HepG2 (cell line): ENCODE data around the gene TP63. TPM values are rescaled to one million over a fixed set of nuclear protein-coding genes. Genes with fewer than 3 reads are reported as not detected.

Experiments used
- ATAC-seq: fragments of 200-7000 bp; cut with Tn5 transposase; 3 replicates; pipeline ENCODE4 v1.9.1; 2020; ENCODE audit warnings: mild to moderate bottlenecking, moderate library complexity
- BruUV-seq: library from RNA; stranded (reverse); fragments of 400-500 nt; replicated peaks from 2 replicates; lab custom pipeline; 2021; lab: Mats Ljungman, UMichigan
- CTCF ChIA-PET: fragments of 300-600 bp; formaldehyde crosslinking; extraction: SDS; loops from one replicate; lab custom pipeline; 2021; ENCODE audit warnings: low total read pairs, inconsistent platforms, low intra/inter-chr PET ratio; lab: Yijun Ruan, JAX
- POLR2A ChIA-PET: fragments of 350-600 bp; sonication (Branson Sonifier 250); formaldehyde crosslinking; loops from one replicate; lab custom pipeline; 2020; ENCODE audit warnings: antibody characterized with exemption, inconsistent platforms; lab: Yijun Ruan, JAX
- DNase-seq: peaks from one replicate; pipeline ENCODE4 v3.0.0-alpha.2; 2015; ENCODE audit warnings: low spot score
- FAIRE-seq: peaks from 3 replicates; lab custom pipeline; 2011; peaks lifted over from hg19 to GRCh38; lab: Jason Lieb, UNC
- H2AFZ ChIP-seq: one replicate; pipeline ENCODE4 v1.6.1; 2011; ENCODE audit warnings: low read length, inconsistent platforms
- H3K27ac ChIP-seq: fragments of 300-600 bp; 3 replicates; pipeline ENCODE4 v1.8.0; 2011; ENCODE audit warnings: mixed run types, mild to moderate bottlenecking, mixed read lengths, low read length, inconsistent platforms; ENCODE audit not compliant: insufficient read depth; ENCODE audit errors: extremely low read length
- H3K27me3 ChIP-seq, 2 experiments: fragments of 200-600 bp in 1 of 2; 2 replicates in 1 of 2; 3 replicates in 1 of 2; pipeline versions ENCODE4 v1.6.0 to v1.8.0; 2011; ENCODE audit warnings: low read length in 2 of 2, mild to moderate bottlenecking in 2 of 2, moderate library complexity in 2 of 2, inconsistent platforms in 1 of 2; ENCODE audit not compliant: insufficient read depth in 2 of 2, control insufficient read depth in 1 of 2
- H3K36me3 ChIP-seq, 2 experiments: fragments of 200-600 bp in 1 of 2; replicated peaks in 1 of 2; 2 replicates in 1 of 2; 3 replicates in 1 of 2; pipeline versions ENCODE4 v1.5.1 to v1.8.0; 2011; ENCODE audit warnings: low read length in 2 of 2, inconsistent platforms in 1 of 2; ENCODE audit not compliant: insufficient read depth in 2 of 2, control insufficient read depth in 1 of 2
- H3K4me1 ChIP-seq: 2 replicates; pipeline ENCODE4 v1.5.1; 2012; ENCODE audit warnings: low read length, inconsistent platforms; ENCODE audit not compliant: insufficient read depth
- H3K4me2 ChIP-seq: 2 replicates; pipeline ENCODE4 v1.6.0; 2011; ENCODE audit warnings: low read depth, low read length, inconsistent platforms
- H3K4me3 ChIP-seq, 3 experiments: fragments of 200-600 bp in 1 of 3; sonication (generic), shearing (Covaris generic) in 1 of 3; replicated peaks in 1 of 3; 2 replicates each; pipeline ENCODE4 v1.5.1; 2011 to 2016; ENCODE audit warnings: low read length in 3 of 3, inconsistent platforms in 2 of 3, low read depth in 2 of 3, mild to moderate bottlenecking in 2 of 3, control low read depth in 1 of 3, mixed read lengths in 1 of 3; ENCODE audit not compliant: insufficient read depth in 1 of 3
- H3K79me2 ChIP-seq: one replicate; pipeline ENCODE4 v1.6.1; 2011; ENCODE audit warnings: low read length, inconsistent platforms; ENCODE audit not compliant: insufficient read depth
- H3K9ac ChIP-seq: 2 replicates; pipeline ENCODE4 v1.6.0; 2011; ENCODE audit warnings: mild to moderate bottlenecking, low read depth, low read length, inconsistent platforms; ENCODE audit not compliant: insufficient read depth
- H3K9me3 ChIP-seq: 2 replicates; pipeline ENCODE4 v1.5.1; 2012; ENCODE audit warnings: mild to moderate bottlenecking, low read length
- H4K20me1 ChIP-seq: 2 replicates; pipeline ENCODE4 v1.6.0; 2011; ENCODE audit warnings: inconsistent platforms, mild to moderate bottlenecking, low read length, moderate library complexity; ENCODE audit not compliant: insufficient read depth
- CENPX ChIP-seq: sonication (generic); formaldehyde crosslinking; IDR thresholded peaks from 2 replicates; pipeline ENCODE4 v1.9.0; 2021; ENCODE audit warnings: mild to moderate bottlenecking, missing genetic modification reagents, moderate library complexity
- GABPA ChIP-seq, 2 experiments: IDR thresholded peaks; 2 replicates each; pipeline ENCODE4 v1.6.1; 2011 to 2016; ENCODE audit warnings: low read depth in 2 of 2, low read length in 1 of 2, missing biosample characterization in 1 of 2, missing genetic modification characterization in 1 of 2
- MTA1 ChIP-seq: sonication (generic); formaldehyde crosslinking; IDR thresholded peaks from 2 replicates; pipeline ENCODE4 v1.4.0; 2020; ENCODE audit warnings: missing genetic modification reagents, mild to moderate bottlenecking, borderline replicate concordance
- ONECUT2 ChIP-seq: sonication (generic); formaldehyde crosslinking; IDR thresholded peaks from 2 replicates; pipeline ENCODE4 v1.4.0; 2020; ENCODE audit warnings: missing genetic modification reagents
- PLRG1 ChIP-seq: fragments of 450-650 bp; conservative IDR thresholded peaks from 2 replicates; pipeline ENCODE4 v1.6.1; 2016
- SP5 ChIP-seq: IDR thresholded peaks from 2 replicates; pipeline ENCODE4 v1.6.1; 2016; ENCODE audit warnings: low read depth, borderline replicate concordance
- TERF1 ChIP-seq: sonication (generic); formaldehyde crosslinking; IDR thresholded peaks from 2 replicates; pipeline ENCODE4 v1.8.0; 2022; ENCODE audit warnings: mild to moderate bottlenecking, missing genetic modification reagents, moderate library complexity
- ZNF530 ChIP-seq: sonication (generic); formaldehyde crosslinking; IDR thresholded peaks from 2 replicates; pipeline ENCODE4 v1.5.0; 2020; ENCODE audit warnings: low read depth, mild to moderate bottlenecking, missing genetic modification reagents
- ZNF687 ChIP-seq: sonication (generic); formaldehyde crosslinking; IDR thresholded peaks from 2 replicates; pipeline ENCODE4 v1.5.1; 2020; ENCODE audit warnings: mild to moderate bottlenecking, missing genetic modification reagents, moderate library complexity
- ZNF709 ChIP-seq: sonication (generic); formaldehyde crosslinking; IDR thresholded peaks from 2 replicates; pipeline ENCODE4 v1.5.0; 2020; ENCODE audit warnings: mild to moderate bottlenecking, missing genetic modification reagents
- ZNF770 ChIP-seq: sonication (generic); formaldehyde crosslinking; IDR thresholded peaks from 2 replicates; pipeline ENCODE4 v1.5.0; 2020; ENCODE audit warnings: mild to moderate bottlenecking, missing genetic modification reagents
- ZNF850 ChIP-seq: sonication (generic); formaldehyde crosslinking; conservative IDR thresholded peaks from 2 replicates; pipeline ENCODE4 v1.9.0; 2021; ENCODE audit warnings: mild to moderate bottlenecking, missing genetic modification reagents
- in situ Hi-C: cut with HindIII; loops from 2 replicates; pipeline ENCODE4 v1.10.0; 2017; ENCODE audit warnings: low pct_unique_long_range_greater_than_20kb; ENCODE audit not compliant: extremely low pct_ligation_motif_present
- intact Hi-C: fragments of 100-400 bp; cut with micrococcal nuclease; formaldehyde crosslinking; loops from one replicate; pipeline ENCODE4 v1.10.0; 2022; ENCODE audit not compliant: unreplicated experiment
- polyA plus RNA-seq, 8 experiments: library from polyadenylated mRNA; depleted of rRNA in 3 of 8; stranded (reverse) in 7 of 8; unstranded in 1 of 8; fragments of >200 nt; fragmentation: Illumina TruSeq in 4 of 8; extraction: Trizol in 4 of 8; gene quantifications; 2 replicates each; pipeline versions ENCODE4 v1.2.1 to v1.2.3, GENCODE V29; 2011 to 2016; ENCODE audit warnings: low read depth in 4 of 8, missing spikeins in 1 of 8, mixed read lengths in 1 of 8; ENCODE audit not compliant: insufficient read depth in 1 of 8
- total RNA-seq, 5 experiments: library from RNA; depleted of rRNA; stranded (reverse); fragments of >200 nt; fragmentation: Illumina TruSeq; extraction: Trizol; gene quantifications; 2 replicates each; pipeline ENCODE4 v1.2.3, GENCODE V29; 2016; ENCODE audit warnings: low read depth in 1 of 5
- TF ChIP-seq, protein P1 (sequence below): sonication (generic); formaldehyde crosslinking; IDR thresholded peaks from 2 replicates; pipeline ENCODE4 v1.9.0; 2021; ENCODE audit warnings: missing genetic modification reagents, mild to moderate bottlenecking, borderline replicate concordance
- TF ChIP-seq, protein P2 (sequence below): sonication (generic); formaldehyde crosslinking; IDR thresholded peaks from 2 replicates; pipeline ENCODE4 v1.4.0; 2020; ENCODE audit warnings: missing genetic modification reagents

The TP63 gene
- total and polyA plus RNA-seq, 2 of the 13 experiments (the other 11 are each of a cell fraction or from before 2014, with no cell fraction given), result not detected

DNA sequence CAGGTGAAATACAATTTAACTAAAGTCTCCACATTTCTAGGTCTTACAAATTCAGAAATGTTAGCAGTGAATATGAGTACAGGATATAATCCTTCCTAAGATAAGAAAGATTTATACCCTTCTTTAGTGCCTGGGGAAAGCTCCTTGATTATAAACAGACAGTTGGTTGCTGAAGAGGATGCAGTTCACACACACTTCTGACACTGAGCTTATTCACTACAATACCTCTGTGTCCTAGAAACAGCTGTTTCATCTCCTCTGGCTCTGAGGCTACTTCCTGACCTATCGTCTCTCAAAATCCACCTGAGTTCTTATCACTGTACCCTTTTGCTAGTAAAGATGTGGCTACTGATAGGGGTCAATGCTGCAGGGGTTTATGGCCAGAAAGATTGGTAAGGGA, 57.1 kb downstream of the TP63 start (continued):
- TF ChIP-seq ZNF709 (CRISPR knock-in tag) (no peak), CENPX (CRISPR knock-in tag) (no peak), MTA1 (no peak), ZNF687 (CRISPR knock-in tag) (no peak)

DNA sequence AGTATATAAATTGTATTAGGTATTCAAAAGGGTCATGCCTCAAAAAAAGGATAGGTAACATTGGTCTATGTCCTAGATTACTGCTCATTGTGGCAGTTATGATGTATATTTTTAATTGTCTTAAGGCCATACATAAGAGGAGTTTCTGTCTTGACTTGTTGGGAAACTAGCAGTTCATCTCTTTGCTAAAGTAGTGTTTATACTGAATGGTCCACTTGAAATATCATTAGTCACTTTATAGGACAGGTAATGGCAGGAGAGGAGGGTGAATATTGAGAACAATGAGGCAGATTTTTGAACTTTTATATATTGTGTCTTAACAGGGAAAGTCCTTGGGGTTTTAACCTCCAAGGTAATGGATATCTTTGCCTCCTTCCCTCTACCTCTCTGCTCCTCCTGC, 58.4 kb downstream of the TP63 start:
- in situ Hi-C loops, result no loop called here
- no peak overlapping the region for H2AFZ ChIP-seq
- intact Hi-C loops, result no loop called here
- ATAC-seq (no peak), DNase-seq (no peak), FAIRE-seq (no peak)
- H3K9me3 ChIP-seq, result no peaks in the 10 kb centered on the region
- no peaks in the 10 kb centered on the region for H3K79me2 ChIP-seq
- no peak overlapping the region for H3K4me2 ChIP-seq
- POLR2A ChIA-PET, result no interaction called here
- no peak overlapping the region for H3K9ac ChIP-seq
- no peak overlapping the region for H3K27ac ChIP-seq
- no peaks in the 10 kb centered on the region for H3K36me3 ChIP-seq
- H3K4me3 ChIP-seq, result no peak overlapping the region
- CTCF ChIA-PET, result no interaction called here
- no peaks in the 10 kb centered on the region for H3K4me1 ChIP-seq
- H4K20me1 ChIP-seq, result no peaks in the 10 kb centered on the region
- BruUV-seq, result no TSS peak
- no peaks in the 10 kb centered on the region for H3K27me3 ChIP-seq
- TF ChIP-seq GABPA (IDR thresholded peaks at IDR 0.05; ENCODE audit: low read depth, low read length) (no peak), GABPA (CRISPR knock-in tag; IDR thresholded peaks at IDR 0.05; ENCODE audit: low read depth) (no peak), PLRG1 (no peak), ZNF770 (no peak), ZNF530 (CRISPR knock-in tag) (no peak), ONECUT2 (CRISPR knock-in tag) (no peak), ZNF850 (CRISPR knock-in tag) (no peak), TERF1 (CRISPR knock-in tag) (no peak), SP5 (CRISPR knock-in tag) (no peak)
- TF ChIP-seq, protein P1, sequence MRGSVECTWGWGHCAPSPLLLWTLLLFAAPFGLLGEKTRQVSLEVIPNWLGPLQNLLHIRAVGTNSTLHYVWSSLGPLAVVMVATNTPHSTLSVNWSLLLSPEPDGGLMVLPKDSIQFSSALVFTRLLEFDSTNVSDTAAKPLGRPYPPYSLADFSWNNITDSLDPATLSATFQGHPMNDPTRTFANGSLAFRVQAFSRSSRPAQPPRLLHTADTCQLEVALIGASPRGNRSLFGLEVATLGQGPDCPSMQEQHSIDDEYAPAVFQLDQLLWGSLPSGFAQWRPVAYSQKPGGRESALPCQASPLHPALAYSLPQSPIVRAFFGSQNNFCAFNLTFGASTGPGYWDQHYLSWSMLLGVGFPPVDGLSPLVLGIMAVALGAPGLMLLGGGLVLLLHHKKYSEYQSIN (CRISPR knock-in tag), result no peak
- TF ChIP-seq, protein P2, sequence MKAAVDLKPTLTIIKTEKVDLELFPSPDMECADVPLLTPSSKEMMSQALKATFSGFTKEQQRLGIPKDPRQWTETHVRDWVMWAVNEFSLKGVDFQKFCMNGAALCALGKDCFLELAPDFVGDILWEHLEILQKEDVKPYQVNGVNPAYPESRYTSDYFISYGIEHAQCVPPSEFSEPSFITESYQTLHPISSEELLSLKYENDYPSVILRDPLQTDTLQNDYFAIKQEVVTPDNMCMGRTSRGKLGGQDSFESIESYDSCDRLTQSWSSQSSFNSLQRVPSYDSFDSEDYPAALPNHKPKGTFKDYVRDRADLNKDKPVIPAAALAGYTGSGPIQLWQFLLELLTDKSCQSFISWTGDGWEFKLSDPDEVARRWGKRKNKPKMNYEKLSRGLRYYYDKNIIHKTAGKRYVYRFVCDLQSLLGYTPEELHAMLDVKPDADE, result no peak
